ENCODE data around the gene CD96. TPM values are rescaled to one million over a fixed set of nuclear protein-coding genes. Genes with fewer than 3 reads are reported as not detected.
A peak's percentile ranks its signal among the peaks of the same experiment; 100 is the strongest.

Gene CD96
- total and polyA plus RNA-seq, 4 donors = 0.69 to 3.1 (median 2.4) TPM

DNA sequence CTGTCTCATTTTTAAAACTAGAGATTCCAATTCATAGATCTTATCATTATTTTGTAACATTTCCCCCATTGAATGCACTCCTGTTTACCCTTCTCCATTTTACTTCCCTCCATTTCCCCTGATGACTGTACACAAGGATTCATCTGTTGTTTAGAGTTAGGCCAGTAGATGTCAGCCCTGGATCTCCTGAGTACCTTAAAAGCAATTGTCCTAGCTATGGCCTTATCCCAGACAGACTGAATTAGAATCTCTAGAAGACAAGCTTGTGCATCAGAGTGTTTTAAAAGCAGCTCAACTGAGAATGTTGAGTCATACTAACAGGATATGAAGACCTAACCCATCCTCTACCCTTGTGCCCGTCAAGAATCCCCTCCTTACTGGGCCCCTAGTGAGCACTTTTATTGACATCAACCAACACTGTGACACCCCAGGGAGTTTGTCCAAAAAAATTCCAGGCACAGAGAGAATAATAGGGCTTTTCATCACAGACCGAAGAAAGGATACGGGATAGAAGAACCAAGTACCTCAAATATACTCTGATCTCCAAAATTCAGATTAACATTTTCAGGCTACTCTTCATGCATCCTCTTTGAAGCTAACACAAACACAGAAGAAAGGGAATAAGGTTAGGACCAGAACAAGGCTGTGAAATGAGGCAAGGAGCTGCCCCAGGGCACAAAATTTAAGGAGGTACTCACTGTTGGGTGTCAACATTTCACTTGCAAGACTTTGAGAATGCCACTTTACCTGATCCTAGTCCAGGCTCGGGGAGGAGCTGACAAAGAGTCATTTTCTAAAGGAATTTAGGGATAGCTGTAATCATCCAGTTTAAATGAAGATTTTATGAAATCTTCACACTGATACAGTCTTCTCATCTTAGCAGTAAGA is 36.0 kb downstream of the CD96 start:
- ATAC-seq (ENCODE audit: insufficient read depth, low FRiP score) = no peak
- WGBS, 2 donors = 79% methylated on average over 4 of the region's 4 CpGs
- peak in 1 of 3 donors; percentile 19 for DNase-seq

DNA sequence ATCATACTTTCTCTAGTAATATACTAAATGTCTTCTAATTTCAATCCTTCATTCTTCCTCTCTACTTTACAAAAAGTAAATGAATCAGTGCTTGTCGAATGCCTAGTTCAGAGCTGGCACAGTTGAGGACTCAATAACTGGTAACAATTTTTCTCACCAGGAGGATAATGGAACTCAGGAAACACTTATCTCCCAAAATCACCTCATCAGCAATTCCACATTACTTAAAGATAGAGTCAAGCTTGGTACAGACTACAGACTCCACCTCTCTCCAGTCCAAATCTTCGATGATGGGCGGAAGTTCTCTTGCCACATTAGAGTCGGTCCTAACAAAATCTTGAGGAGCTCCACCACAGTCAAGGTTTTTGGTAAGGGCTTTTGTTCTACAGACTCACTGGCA is 36.9 kb downstream of the CD96 start:
- DNase-seq = no peak
- TF ChIP-seq CTCF (IDR thresholded peaks at IDR 0.05; ENCODE audit: control extremely low read depth, extremely low read depth) = no peak
- ATAC-seq (ENCODE audit: insufficient read depth, low FRiP score) = no peak
- Histone ChIP-seq H3K4me1 (ENCODE audit: control insufficient read depth in 5 of 5, insufficient read depth in 5 of 5, low read length in 5 of 5) (no peaks in the 10 kb centered on the region), H3K27me3 (ENCODE audit: control insufficient read depth in 3 of 3, insufficient read depth in 3 of 3, low read length in 2 of 3) (no peaks in the 10 kb centered on the region), H3K4me3 (no peak overlapping the region), H3K36me3 (ENCODE audit: control insufficient read depth in 4 of 4, insufficient read depth in 4 of 4, low read length in 4 of 4) (no peaks in the 10 kb centered on the region), H3K9me3 (ENCODE audit: control insufficient read depth in 4 of 4, insufficient read depth in 3 of 4, low read length in 3 of 4) (no peaks in the 10 kb centered on the region), H3K27ac (ENCODE audit: low read depth in 1 of 2, low read length in 1 of 2) (no peak overlapping the region), H3K9ac (ENCODE audit: insufficient read depth in 1 of 2, low read length in 2 of 2) (no peak overlapping the region)
- 92 to 97% methylated on average over 4 of the region's 4 CpGs for WGBS, 2 donors

More for the DNA sequence above, 36.0 kb downstream of the CD96 start:
- Histone ChIP-seq H3K27me3 (ENCODE audit: control insufficient read depth in 3 of 3, insufficient read depth in 3 of 3, low read length in 2 of 3) (no peaks in the 10 kb centered on the region), H3K9ac (ENCODE audit: insufficient read depth in 1 of 2, low read length in 2 of 2) (no peak overlapping the region), H3K4me1 (ENCODE audit: control insufficient read depth in 5 of 5, insufficient read depth in 5 of 5, low read length in 5 of 5) (no peaks in the 10 kb centered on the region), H3K36me3 (ENCODE audit: control insufficient read depth in 4 of 4, insufficient read depth in 4 of 4, low read length in 4 of 4) (no peaks in the 10 kb centered on the region), H3K4me3 (no peak overlapping the region), H3K9me3 (ENCODE audit: control insufficient read depth in 4 of 4, insufficient read depth in 3 of 4, low read length in 3 of 4) (no peaks in the 10 kb centered on the region), H3K27ac (ENCODE audit: low read depth in 1 of 2, low read length in 1 of 2) (no peak overlapping the region)
- peak; percentile 15 for TF ChIP-seq CTCF (IDR thresholded peaks at IDR 0.05; ENCODE audit: control extremely low read depth, extremely low read depth)

DNA sequence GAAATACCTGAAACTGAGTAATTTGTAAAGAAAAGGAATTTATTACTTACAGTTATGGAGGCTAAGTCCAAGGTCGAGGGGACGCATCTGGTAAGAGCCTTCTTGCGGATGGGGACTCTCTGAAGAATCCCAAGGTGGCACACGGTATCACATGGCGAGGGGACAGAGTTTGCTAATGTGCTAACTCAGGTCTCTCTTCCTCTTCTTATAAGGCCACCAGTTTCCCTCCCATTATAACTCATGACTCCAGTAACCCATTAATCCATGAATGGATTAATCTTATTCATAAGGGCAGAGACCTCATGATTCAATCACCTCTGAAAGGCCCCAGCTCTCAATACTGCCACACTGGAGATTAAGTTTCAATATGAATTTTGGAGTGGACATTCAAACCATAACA is 37.5 kb downstream of the CD96 start:
- no peak overlapping the region for H3K9ac ChIP-seq (ENCODE audit: insufficient read depth in 1 of 2, low read length in 2 of 2)

More for the DNA sequence above, 37.5 kb downstream of the CD96 start:
- Histone ChIP-seq H3K27me3 (ENCODE audit: control insufficient read depth in 3 of 3, insufficient read depth in 3 of 3, low read length in 2 of 3) (no peaks in the 10 kb centered on the region), H3K4me1 (ENCODE audit: control insufficient read depth in 5 of 5, insufficient read depth in 5 of 5, low read length in 5 of 5) (no peaks in the 10 kb centered on the region), H3K36me3 (ENCODE audit: control insufficient read depth in 4 of 4, insufficient read depth in 4 of 4, low read length in 4 of 4) (no peaks in the 10 kb centered on the region), H3K27ac (ENCODE audit: low read depth in 1 of 2, low read length in 1 of 2) (no peak overlapping the region), H3K9me3 (ENCODE audit: control insufficient read depth in 4 of 4, insufficient read depth in 3 of 4, low read length in 3 of 4) (no peaks in the 10 kb centered on the region), H3K4me3 (no peak overlapping the region)
- WGBS, 2 donors = 91 to 95% methylated on average over 5 of the region's 5 CpGs
- no peak for ATAC-seq (ENCODE audit: insufficient read depth, low FRiP score)
- TF ChIP-seq CTCF (IDR thresholded peaks at IDR 0.05; ENCODE audit: control extremely low read depth, extremely low read depth) = no peak
- no peak for DNase-seq

Measured in lung (tissue), 12 donors.